GM12873 (cell line): ENCODE data around the gene CASP9.
A peak's percentile ranks its signal among the peaks of the same experiment; 100 is the strongest.

Experiments
- TF ChIP-seq, protein P1 (sequence below): IDR thresholded peaks from 2 replicates; pipeline ENCODE4 v1.5.1; 2012; ENCODE audit warnings: low read depth, mild to moderate bottlenecking, moderate library complexity, low read length, control low read depth; ENCODE audit not compliant: insufficient read depth; ENCODE audit errors: missing control alignments

Gene CASP9

DNA sequence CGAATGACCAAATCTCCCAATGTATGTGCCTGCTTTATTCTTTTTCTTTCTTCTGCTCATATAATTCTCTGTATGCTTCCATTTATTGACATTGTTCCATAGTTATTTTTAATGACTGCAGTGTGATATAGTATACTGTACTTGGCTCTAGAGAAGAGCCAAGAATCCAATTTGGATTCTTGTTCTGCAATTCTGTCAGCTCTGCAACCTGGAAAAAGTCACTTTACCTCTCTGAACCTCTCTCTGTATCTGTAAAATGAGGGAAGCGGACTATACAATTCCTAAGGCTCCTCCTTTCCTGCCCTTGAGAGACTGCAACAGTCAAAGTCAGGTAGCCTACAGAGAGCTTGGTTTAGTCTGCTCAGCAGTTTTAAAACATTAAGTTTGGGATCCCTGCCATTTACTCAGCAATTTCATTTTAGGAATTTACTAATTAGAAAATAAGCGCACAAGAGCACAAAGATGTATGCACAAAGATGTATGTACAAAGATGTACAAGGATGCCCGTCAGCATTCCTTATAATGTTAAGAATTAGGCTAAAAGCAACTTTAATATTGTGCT lies 17.3 kb upstream of the CASP9 start:
- TF ChIP-seq, protein P1, sequence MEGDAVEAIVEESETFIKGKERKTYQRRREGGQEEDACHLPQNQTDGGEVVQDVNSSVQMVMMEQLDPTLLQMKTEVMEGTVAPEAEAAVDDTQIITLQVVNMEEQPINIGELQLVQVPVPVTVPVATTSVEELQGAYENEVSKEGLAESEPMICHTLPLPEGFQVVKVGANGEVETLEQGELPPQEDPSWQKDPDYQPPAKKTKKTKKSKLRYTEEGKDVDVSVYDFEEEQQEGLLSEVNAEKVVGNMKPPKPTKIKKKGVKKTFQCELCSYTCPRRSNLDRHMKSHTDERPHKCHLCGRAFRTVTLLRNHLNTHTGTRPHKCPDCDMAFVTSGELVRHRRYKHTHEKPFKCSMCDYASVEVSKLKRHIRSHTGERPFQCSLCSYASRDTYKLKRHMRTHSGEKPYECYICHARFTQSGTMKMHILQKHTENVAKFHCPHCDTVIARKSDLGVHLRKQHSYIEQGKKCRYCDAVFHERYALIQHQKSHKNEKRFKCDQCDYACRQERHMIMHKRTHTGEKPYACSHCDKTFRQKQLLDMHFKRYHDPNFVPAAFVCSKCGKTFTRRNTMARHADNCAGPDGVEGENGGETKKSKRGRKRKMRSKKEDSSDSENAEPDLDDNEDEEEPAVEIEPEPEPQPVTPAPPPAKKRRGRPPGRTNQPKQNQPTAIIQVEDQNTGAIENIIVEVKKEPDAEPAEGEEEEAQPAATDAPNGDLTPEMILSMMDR = no peak

DNA sequence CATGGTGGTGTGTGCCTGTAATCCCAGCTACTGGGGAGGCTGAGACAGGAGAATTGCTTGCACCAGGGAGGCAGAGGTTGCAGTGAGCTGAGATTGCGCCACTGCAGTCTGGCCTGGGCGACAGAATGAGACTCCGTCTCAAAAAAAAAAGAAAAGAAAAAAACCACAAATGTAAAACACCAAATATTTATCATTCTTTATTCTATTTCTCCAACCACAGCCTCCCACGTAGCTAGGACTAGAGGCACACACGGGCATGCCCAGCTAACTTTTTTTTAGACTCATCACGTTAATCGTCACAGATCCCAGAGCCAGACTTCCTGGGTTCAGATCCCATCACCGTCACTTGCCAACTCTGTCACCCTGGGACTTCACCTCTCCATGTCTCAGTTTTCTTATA lies 16.2 kb upstream of the CASP9 start:
- TF ChIP-seq, protein P1 = no peak

DNA sequence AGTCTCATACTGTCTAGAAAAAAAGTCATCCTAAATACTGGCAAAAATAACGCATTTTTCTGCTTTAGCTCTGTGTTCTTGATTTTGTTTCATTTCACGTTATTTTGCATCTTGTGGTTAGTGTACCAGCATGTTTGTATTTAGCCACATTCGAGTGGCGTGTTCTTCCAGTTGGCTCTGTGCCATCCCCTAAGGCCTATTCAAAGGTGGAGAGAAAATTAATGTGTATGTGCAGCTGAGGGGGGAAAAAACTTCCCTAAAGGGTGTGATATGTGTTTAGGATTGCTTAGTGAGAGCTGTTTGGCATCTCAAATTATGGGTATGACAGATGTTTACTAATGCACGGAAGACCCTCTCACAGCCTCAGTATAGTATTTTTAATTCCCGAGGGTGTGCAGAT lies 14.8 kb upstream of the CASP9 start:
- TF ChIP-seq, protein P1 = no peak

DNA sequence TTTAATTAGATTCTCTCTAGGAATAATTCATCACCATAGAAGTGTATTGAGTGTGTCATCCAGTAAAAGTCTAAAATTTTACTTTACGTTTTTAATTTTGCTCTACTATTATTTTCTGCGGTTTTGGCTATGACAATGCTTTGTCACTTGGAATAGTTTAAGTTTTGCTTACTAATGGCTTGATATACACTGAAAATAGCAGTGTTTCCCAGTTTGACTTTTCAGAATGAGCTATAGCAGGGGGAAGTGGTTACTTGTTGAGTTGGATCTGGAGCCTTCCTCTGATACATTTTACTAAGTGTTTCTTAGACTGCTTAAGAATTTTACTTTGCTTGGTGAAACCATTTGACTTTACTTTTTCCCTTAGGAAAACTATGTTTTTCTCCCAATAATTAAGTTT lies 7.7 kb upstream of the CASP9 start:
- TF ChIP-seq, protein P1 = no peak

DNA sequence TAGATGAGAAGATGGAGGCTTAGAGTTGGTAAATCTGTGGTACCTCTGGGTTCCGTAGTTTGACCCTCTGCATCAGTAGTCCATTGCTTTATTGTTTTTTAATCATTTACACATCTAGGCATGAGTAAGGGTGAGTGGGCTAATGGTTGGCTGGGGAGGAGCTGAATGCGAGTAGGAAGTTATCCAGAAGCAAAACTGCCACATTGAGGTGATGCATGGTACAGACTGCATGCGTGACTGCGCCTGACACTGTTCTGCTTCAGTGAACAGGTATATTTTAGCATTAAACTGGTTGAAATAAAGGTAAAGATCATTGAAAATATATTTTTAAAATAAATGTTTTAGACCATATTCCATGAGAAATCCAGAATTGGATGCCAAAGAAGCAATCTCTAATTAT lies 7.0 kb upstream of the CASP9 start:
- TF ChIP-seq, protein P1 = no peak

DNA sequence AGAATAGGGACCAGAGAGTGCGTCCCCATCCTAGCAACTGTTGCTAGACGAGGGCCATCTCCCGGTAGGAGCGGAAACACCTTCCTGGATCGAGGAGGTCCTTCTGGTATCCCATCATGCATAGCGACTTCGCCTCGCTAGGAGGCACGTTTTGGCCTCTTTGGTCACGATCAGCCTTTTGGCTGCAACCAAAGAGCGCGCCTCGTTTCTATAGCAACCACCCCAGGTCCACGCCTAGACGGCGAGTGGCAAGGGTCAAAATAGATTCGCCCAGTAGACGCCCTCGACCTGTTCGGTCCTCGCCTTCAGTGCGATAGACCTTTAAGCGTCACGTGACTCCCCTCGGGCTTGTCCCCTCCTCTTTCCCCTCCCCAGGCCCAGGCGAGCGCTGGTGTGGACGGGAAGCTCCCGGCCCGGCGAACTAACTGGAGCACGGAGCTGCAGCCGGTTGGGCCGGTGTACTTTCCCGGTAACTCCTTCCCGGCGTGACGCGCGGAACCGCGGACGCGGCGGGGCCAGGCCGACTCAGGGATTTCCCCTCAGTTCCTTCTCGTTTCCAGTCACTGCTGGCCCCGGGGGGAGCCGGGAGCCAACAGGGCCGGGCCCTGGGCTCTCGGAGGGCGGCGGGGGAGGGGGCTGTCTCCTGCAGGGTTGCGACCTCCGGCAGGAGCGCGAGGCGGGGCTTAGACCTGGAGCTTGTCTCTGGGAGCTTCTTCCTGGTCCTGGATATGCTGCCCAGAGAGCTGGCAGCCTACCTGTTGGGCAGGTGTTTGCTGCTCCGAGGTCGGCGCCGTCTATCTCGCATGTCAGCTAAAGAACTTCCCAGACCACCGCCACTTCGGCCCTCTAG lies 2.7 kb upstream of the CASP9 start, which contains the start of gene DNAJC16:
Gene DNAJC16 (plus strand): TSS at position 359 of the 850 bp plus-strand sequence. CDS start 2,258 bp downstream, outside the sequence.
- TF ChIP-seq, protein P1 = peak; percentile 27

DNA sequence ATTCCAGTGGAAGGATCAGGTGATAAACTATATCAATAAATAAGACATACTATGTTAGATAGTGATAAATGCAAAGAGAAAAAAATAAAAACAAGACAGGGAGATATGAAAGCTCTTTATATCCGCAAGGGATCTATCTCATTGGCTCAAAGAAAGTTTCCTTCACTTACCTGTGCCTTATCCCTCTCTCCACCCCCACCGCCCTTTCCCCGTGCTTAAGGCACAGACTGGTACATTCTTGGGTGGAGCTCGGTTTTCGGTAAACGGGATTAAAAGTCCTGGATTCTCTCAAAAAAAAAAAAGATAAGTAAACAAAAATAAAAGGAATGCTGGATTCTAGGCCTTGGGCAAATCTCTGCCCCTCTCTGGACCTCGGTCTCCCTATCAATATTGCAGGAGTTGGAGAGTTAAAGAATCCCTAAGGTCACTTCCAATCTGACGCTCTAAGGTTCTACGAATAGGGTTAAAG lies 2.0 kb upstream of the CASP9 start:
- TF ChIP-seq, protein P1 = no peak
